HUES64 (cell line): ENCODE measurements around the gene WDR46.
"Not testable (repeated sequence)": the region's sequence is repeated elsewhere in the genome, so short reads cannot be mapped to it uniquely, and the experiment has no call there.

Experiments used
- H3K27ac ChIP-seq: 2 replicates; pipeline ENCODE4 v1.7.0; 2013; ENCODE audit warnings: low read depth, low read length, inconsistent platforms
- H3K27me3 ChIP-seq: 2 replicates; pipeline ENCODE4 v1.6.1; 2013; ENCODE audit warnings: mild to moderate bottlenecking, low read length; ENCODE audit not compliant: insufficient read depth
- H3K36me3 ChIP-seq: 2 replicates; pipeline ENCODE4 v1.6.1; 2013; ENCODE audit warnings: mild to moderate bottlenecking, low read length; ENCODE audit not compliant: insufficient read depth
- H3K4me1 ChIP-seq: 2 replicates; pipeline ENCODE4 v1.6.1; 2013; ENCODE audit warnings: mild to moderate bottlenecking, low read length, moderate library complexity; ENCODE audit not compliant: insufficient read depth
- H3K4me3 ChIP-seq: 2 replicates; pipeline ENCODE4 v1.5.1; 2013; ENCODE audit warnings: mild to moderate bottlenecking, low read length, moderate library complexity
- H3K9ac ChIP-seq: 2 replicates; pipeline ENCODE4 v1.6.1; 2013; ENCODE audit warnings: mild to moderate bottlenecking, low read depth, low read length
- H3K9me3 ChIP-seq: 2 replicates; pipeline ENCODE4 v1.6.1; 2013; ENCODE audit warnings: low read depth, low read length; ENCODE audit not compliant: insufficient read depth
- WGBS: fragments of 150-250, 120-280 bp; methylation state at CpG from one replicate; pipeline ENCODE4 v1.1.7; 2013; ENCODE audit warnings: missing lambda C conversion rate; 5-methylcytosine and 5-hydroxymethylcytosine counted together

Gene WDR46

DNA sequence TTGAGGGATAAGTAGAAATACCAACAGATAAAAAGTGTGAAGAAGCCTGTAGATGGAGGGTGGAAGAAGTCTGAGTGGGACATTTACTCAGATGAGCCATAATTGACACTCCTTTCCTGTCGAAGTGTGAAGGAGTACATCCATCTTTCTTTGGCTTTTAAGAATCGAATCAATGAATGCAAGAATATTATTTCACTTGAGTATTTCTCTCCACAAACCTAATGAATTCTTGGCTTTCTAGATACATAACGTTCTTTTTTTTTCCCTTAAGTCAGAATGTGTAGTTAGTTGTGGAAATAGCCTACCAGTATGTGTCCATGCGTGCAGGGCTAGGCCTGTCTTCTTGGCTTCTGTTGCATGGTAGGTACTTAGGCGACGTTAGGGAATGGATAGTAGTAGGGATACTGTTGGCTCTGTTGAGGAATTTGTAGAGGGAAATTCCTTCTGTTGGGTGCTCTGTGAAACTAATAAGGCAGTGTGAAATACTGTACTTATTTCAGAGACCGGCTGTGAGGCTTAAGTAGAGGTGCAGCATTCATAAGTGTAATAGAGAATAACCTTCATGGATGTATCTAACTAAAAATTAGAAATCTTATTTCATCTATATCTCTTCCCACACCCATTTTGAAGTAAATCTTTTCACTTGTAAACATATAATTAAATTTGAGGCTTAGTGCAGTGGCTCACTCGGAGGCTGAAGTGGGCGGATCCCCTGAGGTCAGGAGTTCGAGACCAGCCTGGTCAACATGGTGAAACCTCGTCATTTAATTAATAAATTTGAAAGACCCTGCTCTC lies 15.7 kb downstream of the WDR46 start:
- WGBS = 56% methylated on average over 11 of the region's 11 CpGs
- H3K36me3 ChIP-seq = peaks cover 60% of the 10 kb centered on the region
- H3K27ac ChIP-seq = peak overlapping the region; percentile 97
- H3K4me3 ChIP-seq = peak overlapping the region; percentile 79
- no peaks in the 10 kb centered on the region for H3K27me3 ChIP-seq
- no peaks in the 10 kb centered on the region for H3K9me3 ChIP-seq
- H3K9ac ChIP-seq = peak overlapping the region; percentile 97
- H3K4me1 ChIP-seq = peaks cover 17% of the 10 kb centered on the region

- Histone ChIP-seq H3K4me3 (peak overlapping the region; percentile 79), H3K9ac (peak overlapping the region; percentile 97), H3K27ac (peak overlapping the region; percentile 97), H3K36me3 (peaks cover 68% of the 10 kb centered on the region), H3K9me3 (no peaks in the 10 kb centered on the region), H3K27me3 (no peaks in the 10 kb centered on the region), H3K4me1 (peaks cover 17% of the 10 kb centered on the region)
- WGBS = 4% methylated on average over 19 of the region's 22 CpGs
Observed at GRCh38 chr6:33272275-33273128, 16.5 kb downstream of the WDR46 start.

GRCh38 chr6:33271468-33272274 lies 17.4 kb downstream of the WDR46 start, which contains the start of the genes RPS18 and VPS52:
Gene RPS18, plus strand, starts transcription at chr6:33272075. Its CDS starts 45 bp downstream, at chr6:33272120.
Gene VPS52, minus strand, starts transcription at chr6:33271876. Its CDS starts 201 bp downstream, at chr6:33271675.
- H3K9ac ChIP-seq = peak within 1 kb of the TSS; percentile 97
- H3K36me3 ChIP-seq = peaks cover 75% of the 10 kb centered on the region
- no peaks in the 10 kb centered on the region for H3K27me3 ChIP-seq
- no peaks in the 10 kb centered on the region for H3K9me3 ChIP-seq
- WGBS = under 1% methylated on average over 48 of the region's 48 CpGs
- H3K27ac ChIP-seq = peak within 1 kb of the TSS; percentile 97
- peaks cover 17% of the 10 kb centered on the region for H3K4me1 ChIP-seq
- H3K4me3 ChIP-seq = peak within 1 kb of the TSS; percentile 79

DNA sequence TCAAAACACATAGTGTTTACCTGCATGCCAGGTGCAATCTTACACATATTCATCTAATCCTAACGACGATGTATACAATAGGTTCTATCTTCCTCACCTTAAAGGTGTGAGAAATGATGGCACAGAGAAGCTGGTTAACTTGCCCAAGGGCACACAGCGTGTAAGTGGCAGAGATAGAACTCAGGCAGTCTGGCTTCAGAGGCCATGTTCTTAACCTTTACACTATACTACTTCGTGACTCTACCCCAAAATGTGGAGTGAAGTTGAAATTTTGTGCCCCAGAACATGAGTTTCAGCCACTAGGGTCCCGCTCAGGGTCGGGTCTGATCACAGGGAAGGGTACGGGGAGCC lies 17.9 kb downstream of the WDR46 start:
- H3K36me3 ChIP-seq = peaks cover 75% of the 10 kb centered on the region
- H3K9me3 ChIP-seq = no peaks in the 10 kb centered on the region
- whole genome bisulfite sequencing = 2% methylated on average over 7 of the region's 7 CpGs
- peak overlapping the region; percentile 97 for H3K9ac ChIP-seq
- H3K27ac ChIP-seq = peak overlapping the region; percentile 95
- H3K4me1 ChIP-seq = peaks cover 17% of the 10 kb centered on the region
- H3K4me3 ChIP-seq = peak overlapping the region; percentile 79
- no peaks in the 10 kb centered on the region for H3K27me3 ChIP-seq

DNA sequence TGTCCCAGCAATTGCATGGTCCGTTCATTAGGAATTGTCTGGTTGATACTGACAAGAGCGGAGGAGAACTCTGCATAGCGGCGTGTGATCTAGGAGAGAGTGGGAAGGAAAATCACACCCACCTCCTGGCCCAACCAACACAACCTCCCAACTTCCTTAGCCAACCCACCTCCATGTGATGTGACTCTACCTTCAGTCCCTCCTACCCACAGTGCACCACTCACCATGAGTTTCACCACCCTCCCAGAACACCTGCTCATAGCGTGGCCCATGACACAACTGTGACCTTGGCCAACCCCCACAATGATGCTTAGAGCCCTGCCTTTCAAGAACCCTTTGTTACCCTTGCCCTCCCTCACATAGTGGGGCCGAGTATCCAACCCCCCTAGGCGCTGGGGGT lies 25.0 kb downstream of the WDR46 start:
- no peak overlapping the region for H3K27ac ChIP-seq
- peaks cover 72% of the 10 kb centered on the region for H3K36me3 ChIP-seq
- H3K4me1 ChIP-seq = no peaks in the 10 kb centered on the region
- no peak overlapping the region for H3K9ac ChIP-seq
- H3K9me3 ChIP-seq = no peaks in the 10 kb centered on the region
- no peaks in the 10 kb centered on the region for H3K27me3 ChIP-seq
- WGBS = 93% methylated on average over 5 of the region's 7 CpGs
- H3K4me3 ChIP-seq = no peak overlapping the region

DNA sequence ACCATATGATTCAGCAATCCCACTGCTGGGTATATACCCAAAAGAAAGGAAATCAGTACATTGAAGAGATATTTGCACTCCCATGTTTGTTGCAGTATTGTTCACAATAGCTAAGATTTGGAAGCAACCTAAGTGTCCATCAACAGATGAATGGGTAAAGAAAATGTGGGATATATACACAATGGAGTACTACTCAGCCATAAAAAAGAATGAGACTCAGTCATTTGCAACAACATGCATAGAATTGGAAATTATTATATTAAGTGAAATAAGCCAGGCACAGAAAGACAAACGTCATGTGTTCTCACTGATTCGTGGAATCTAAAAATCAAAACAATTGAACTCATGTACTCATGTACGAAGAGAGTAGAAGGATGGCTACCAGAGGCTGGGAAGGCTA lies 26.5 kb downstream of the WDR46 start:
- peaks cover 61% of the 10 kb centered on the region for H3K36me3 ChIP-seq
- H3K9me3 ChIP-seq, H3K27me3 ChIP-seq, H3K4me3 ChIP-seq, H3K27ac ChIP-seq, H3K4me1 ChIP-seq, H3K9ac ChIP-seq: not testable (repeated sequence)
- 76% methylated on average over 3 of the region's 3 CpGs for WGBS

GRCh38 chr6:33259032-33259431 lies 30.0 kb downstream of the WDR46 start:
- WGBS = 92% methylated on average over 5 of the region's 5 CpGs
- no peaks in the 10 kb centered on the region for H3K4me1 ChIP-seq
- no peak overlapping the region for H3K27ac ChIP-seq
- no peaks in the 10 kb centered on the region; the same call in 1 of the 2 replicates for H3K9me3 ChIP-seq
- H3K9ac ChIP-seq = no peak overlapping the region
- no peaks in the 10 kb centered on the region for H3K27me3 ChIP-seq
- peaks cover 38% of the 10 kb centered on the region for H3K36me3 ChIP-seq
- H3K4me3 ChIP-seq = no peak overlapping the region

- Histone ChIP-seq H3K27me3 (no peaks in the 10 kb centered on the region), H3K36me3 (peaks cover 24% of the 10 kb centered on the region), H3K4me1 (peaks cover 5% of the 10 kb centered on the region; the same call in 1 of the 2 replicates), H3K4me3 (no peak overlapping the region), H3K9ac (no peak overlapping the region), H3K27ac (no peak overlapping the region), H3K9me3 (no peaks in the 10 kb centered on the region; the same call in 1 of the 2 replicates)
- 96% methylated on average over 4 of the region's 4 CpGs for WGBS
Observed at GRCh38 chr6:33254591-33254990, 34.4 kb downstream of the WDR46 start.

GRCh38 chr6:33252759-33253158 lies 36.3 kb downstream of the WDR46 start:
- H3K9ac ChIP-seq = no peak overlapping the region
- peaks cover 6% of the 10 kb centered on the region; the same call in 1 of the 2 replicates for H3K4me1 ChIP-seq
- peaks cover 22% of the 10 kb centered on the region for H3K36me3 ChIP-seq
- peaks cover 10% of the 10 kb centered on the region for H3K27me3 ChIP-seq
- no peak overlapping the region for H3K27ac ChIP-seq
- H3K4me3 ChIP-seq = no peak overlapping the region
- H3K9me3 ChIP-seq = no peaks in the 10 kb centered on the region; the same call in 1 of the 2 replicates

- H3K9me3 ChIP-seq = no peaks in the 10 kb centered on the region
- no peak overlapping the region for H3K4me3 ChIP-seq
- H3K36me3 ChIP-seq = peaks cover 14% of the 10 kb centered on the region
- H3K27me3 ChIP-seq = peaks cover 23% of the 10 kb centered on the region
- H3K4me1 ChIP-seq = peaks cover 6% of the 10 kb centered on the region; the same call in 1 of the 2 replicates
- no peak overlapping the region for H3K9ac ChIP-seq
- WGBS = 94% methylated on average over 6 of the region's 6 CpGs
- H3K27ac ChIP-seq = no peak overlapping the region
Observed at GRCh38 chr6:33251395-33252012, 37.5 kb downstream of the WDR46 start.
